Breast epithelium (tissue), 3 donors: ENCODE results near the gene LCE2A.
"Not testable (repeated sequence)": the region's sequence is repeated elsewhere in the genome, so short reads cannot be mapped to it uniquely, and the experiment has no call there.

Experiments
- POLR2A ChIP-seq: fragments of 450-650 bp; IDR thresholded peaks from one replicate; pipeline ENCODE4 v1.6.1; 2016; ENCODE audit warnings: antibody characterized with exemption, mild to moderate bottlenecking, moderate library complexity
- POLR2AphosphoS5 ChIP-seq, 3 donors: sonication (generic); formaldehyde crosslinking; IDR thresholded peaks; one replicate each; pipeline ENCODE4 v1.6.1; 2017; ENCODE audit warnings: antibody characterized with exemption in 3 of 3
- TF ChIP-seq, protein P1 (sequence below), 3 donors: fragments of 450-650 bp; IDR thresholded peaks; one replicate each; pipeline ENCODE4 v1.5.1; 2016 to 2017; ENCODE audit warnings: antibody characterized with exemption in 3 of 3, mild to moderate bottlenecking in 3 of 3, moderate library complexity in 3 of 3

DNA sequence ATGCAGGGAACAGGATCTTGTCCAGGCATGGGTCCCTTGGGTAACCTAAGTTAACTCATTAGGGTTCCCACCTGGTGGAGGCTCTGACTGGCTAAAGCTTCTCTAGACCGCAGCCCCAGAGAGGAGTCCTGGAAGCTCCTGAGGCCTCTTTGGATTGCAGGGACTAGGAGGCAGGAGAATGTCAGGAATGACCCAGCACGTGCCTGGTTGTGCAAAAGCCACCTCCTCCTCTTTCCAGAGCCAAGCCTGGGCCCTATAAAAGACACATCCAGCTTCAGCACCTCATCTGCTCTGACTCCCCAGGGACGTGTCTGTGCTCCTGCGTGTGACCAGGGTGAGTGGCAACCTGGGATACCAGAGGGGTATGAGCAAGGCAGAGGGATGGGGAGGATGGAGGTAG is 12.3 kb upstream of the LCE2A start, which contains the start of gene LCE2B:
- TF ChIP-seq, protein P1, sequence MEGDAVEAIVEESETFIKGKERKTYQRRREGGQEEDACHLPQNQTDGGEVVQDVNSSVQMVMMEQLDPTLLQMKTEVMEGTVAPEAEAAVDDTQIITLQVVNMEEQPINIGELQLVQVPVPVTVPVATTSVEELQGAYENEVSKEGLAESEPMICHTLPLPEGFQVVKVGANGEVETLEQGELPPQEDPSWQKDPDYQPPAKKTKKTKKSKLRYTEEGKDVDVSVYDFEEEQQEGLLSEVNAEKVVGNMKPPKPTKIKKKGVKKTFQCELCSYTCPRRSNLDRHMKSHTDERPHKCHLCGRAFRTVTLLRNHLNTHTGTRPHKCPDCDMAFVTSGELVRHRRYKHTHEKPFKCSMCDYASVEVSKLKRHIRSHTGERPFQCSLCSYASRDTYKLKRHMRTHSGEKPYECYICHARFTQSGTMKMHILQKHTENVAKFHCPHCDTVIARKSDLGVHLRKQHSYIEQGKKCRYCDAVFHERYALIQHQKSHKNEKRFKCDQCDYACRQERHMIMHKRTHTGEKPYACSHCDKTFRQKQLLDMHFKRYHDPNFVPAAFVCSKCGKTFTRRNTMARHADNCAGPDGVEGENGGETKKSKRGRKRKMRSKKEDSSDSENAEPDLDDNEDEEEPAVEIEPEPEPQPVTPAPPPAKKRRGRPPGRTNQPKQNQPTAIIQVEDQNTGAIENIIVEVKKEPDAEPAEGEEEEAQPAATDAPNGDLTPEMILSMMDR (IDR thresholded peaks at IDR 0.05) = not testable (repeated sequence)
- not testable (repeated sequence) for TF ChIP-seq POLR2A; POLR2AphosphoS5 (IDR thresholded peaks at IDR 0.05)
